SU-DHL-6 (cell line): Measurements from ENCODE around the gene STT3B.

Source experiments
- H2AFZ ChIP-seq: fragments of 200-600 bp; sonication (generic); 2 replicates; pipeline ENCODE4 v1.6.1; 2014; ENCODE audit warnings: low read depth, mild to moderate bottlenecking, moderate library complexity, mixed read lengths, antibody characterized with exemption, low read length; ENCODE audit not compliant: severe bottlenecking
- H3F3A ChIP-seq: fragments of 200-600 bp; shearing (Covaris generic); 2 replicates; pipeline ENCODE4 v1.6.0; 2016; ENCODE audit warnings: antibody characterized with exemption, mild to moderate bottlenecking; ENCODE audit not compliant: insufficient read depth
- H3K27ac ChIP-seq: fragments of 200-600 bp; sonication (generic); 2 replicates; pipeline ENCODE4 v1.5.1; 2016; ENCODE audit warnings: low read depth, mild to moderate bottlenecking, low read length, moderate library complexity, mixed read lengths
- H3K27me3 ChIP-seq: fragments of 200-600 bp; sonication (generic), shearing (Covaris generic); 2 replicates; pipeline ENCODE4 v1.6.0; 2014; ENCODE audit warnings: mild to moderate bottlenecking, low read length
- H3K36me3 ChIP-seq: fragments of 200-600 bp; sonication (generic); 2 replicates; pipeline ENCODE4 v1.6.1; 2014; ENCODE audit warnings: mild to moderate bottlenecking, low read length, mixed read lengths
- H3K4me2 ChIP-seq: fragments of 300-600, 200-600 bp; shearing (Covaris generic), sonication (generic); 2 replicates; pipeline ENCODE4 v1.6.0; 2014; ENCODE audit warnings: low read length, low read depth, mild to moderate bottlenecking; ENCODE audit not compliant: poor library complexity, severe bottlenecking
- H3K4me3 ChIP-seq: fragments of 200-600 bp; sonication (generic); 2 replicates; pipeline ENCODE4 v1.5.1; 2014; ENCODE audit warnings: antibody characterized with exemption, low read length, mild to moderate bottlenecking, mixed read lengths; ENCODE audit not compliant: insufficient read depth, poor library complexity, severe bottlenecking
- H3K79me2 ChIP-seq: fragments of 200-600 bp; sonication (generic); 2 replicates; pipeline ENCODE4 v1.6.1; 2014; ENCODE audit warnings: mild to moderate bottlenecking, low read length, moderate library complexity; ENCODE audit not compliant: insufficient read depth
- H3K9ac ChIP-seq: fragments of 200-600 bp; sonication (generic); 2 replicates; pipeline ENCODE4 v1.7.0; 2014; ENCODE audit warnings: mild to moderate bottlenecking, low read length
- H3K9me2 ChIP-seq: fragments of 200-600 bp; sonication (generic); replicated peaks from 2 replicates; pipeline ENCODE4 v1.6.1; 2014; ENCODE audit warnings: low read length; ENCODE audit not compliant: insufficient read depth
- H3K9me3 ChIP-seq: fragments of 200-600 bp; sonication (generic); 2 replicates; pipeline ENCODE4 v1.6.1; 2014; ENCODE audit warnings: low read length, mixed read lengths; ENCODE audit not compliant: insufficient read depth
- H4K20me1 ChIP-seq: fragments of 200-600 bp; sonication (generic); 2 replicates; pipeline ENCODE4 v1.6.1; 2014; ENCODE audit warnings: low read depth, mild to moderate bottlenecking, antibody characterized with exemption, low read length, moderate library complexity, mixed read lengths
- CTCF ChIP-seq: fragments of 200-600 bp; sonication (generic); IDR thresholded peaks from one replicate; pipeline ENCODE4 v1.5.1; 2017; ENCODE audit warnings: antibody characterized with exemption, mild to moderate bottlenecking, low read length, moderate library complexity; ENCODE audit not compliant: insufficient read depth, poor library complexity, severe bottlenecking
- EZH2phosphoT487 ChIP-seq: fragments of 200-600 bp; sonication (generic), shearing (Covaris generic); conservative IDR thresholded peaks from 2 replicates; pipeline ENCODE4 v1.6.1; 2018; ENCODE audit warnings: mild to moderate bottlenecking, antibody characterized with exemption, low read length, moderate library complexity, mixed read lengths

Gene STT3B

GRCh38 chr3:31486865-31487533 lies 45.7 kb upstream of the STT3B start:
- no peaks in the 10 kb centered on the region for H3K27me3 ChIP-seq
- H3K27ac ChIP-seq: no peak overlapping the region
- H3K9ac ChIP-seq: no peak overlapping the region
- H2AFZ ChIP-seq: no peak overlapping the region
- H4K20me1 ChIP-seq: no peaks in the 10 kb centered on the region
- TF ChIP-seq CTCF (no peak), EZH2phosphoT487 (no peak)
- H3K79me2 ChIP-seq: no peaks in the 10 kb centered on the region
- no peaks in the 10 kb centered on the region for H3F3A ChIP-seq
- H3K9me3 ChIP-seq: peaks cover 10% of the 10 kb centered on the region; the same call in 1 of the 2 replicates
- H3K4me2 ChIP-seq: no peak overlapping the region
- no peak overlapping the region for H3K4me3 ChIP-seq
- H3K36me3 ChIP-seq: no peaks in the 10 kb centered on the region
- H3K9me2 ChIP-seq: no peaks in the 10 kb centered on the region

- Histone ChIP-seq H3K9ac (no peak overlapping the region), H3K9me2 (no peaks in the 10 kb centered on the region), H3K36me3 (no peaks in the 10 kb centered on the region), H3K4me2 (no peak overlapping the region), H3K79me2 (no peaks in the 10 kb centered on the region), H3K27me3 (no peaks in the 10 kb centered on the region), H2AFZ (no peak overlapping the region), H3K27ac (no peak overlapping the region), H3F3A (no peaks in the 10 kb centered on the region), H3K9me3 (peaks cover 10% of the 10 kb centered on the region; the same call in 1 of the 2 replicates), H4K20me1 (no peaks in the 10 kb centered on the region), H3K4me3 (no peak overlapping the region)
- TF ChIP-seq EZH2phosphoT487 (no peak), CTCF (no peak)
Measured at GRCh38 chr3:31488475-31489017, 44.2 kb upstream of the STT3B start.

GRCh38 chr3:31490502-31490901 lies 42.2 kb upstream of the STT3B start:
- H4K20me1 ChIP-seq: no peaks in the 10 kb centered on the region
- no peak overlapping the region for H2AFZ ChIP-seq
- no peaks in the 10 kb centered on the region for H3K36me3 ChIP-seq
- no peaks in the 10 kb centered on the region for H3K9me2 ChIP-seq
- H3K4me2 ChIP-seq: no peak overlapping the region
- no peak overlapping the region for H3K27ac ChIP-seq
- H3K79me2 ChIP-seq: no peaks in the 10 kb centered on the region
- no peak overlapping the region for H3K9ac ChIP-seq
- TF ChIP-seq CTCF: no peak
- H3K4me3 ChIP-seq: no peak overlapping the region
- peaks cover 10% of the 10 kb centered on the region; the same call in 1 of the 2 replicates for H3K9me3 ChIP-seq
- H3F3A ChIP-seq: no peaks in the 10 kb centered on the region
- H3K27me3 ChIP-seq: no peaks in the 10 kb centered on the region
